Measurements from ENCODE around the gene FOXA1. TPM values are rescaled to one million over a fixed set of nuclear protein-coding genes. Genes with fewer than 3 reads are reported as not detected.
A peak's percentile ranks its signal among the peaks of the same experiment; 100 is the strongest.

Gene FOXA1
- total and polyA plus RNA-seq, 2 of the 4 experiments (the other 2 are of a cell fraction), result 0.18 to 0.31 TPM

DNA sequence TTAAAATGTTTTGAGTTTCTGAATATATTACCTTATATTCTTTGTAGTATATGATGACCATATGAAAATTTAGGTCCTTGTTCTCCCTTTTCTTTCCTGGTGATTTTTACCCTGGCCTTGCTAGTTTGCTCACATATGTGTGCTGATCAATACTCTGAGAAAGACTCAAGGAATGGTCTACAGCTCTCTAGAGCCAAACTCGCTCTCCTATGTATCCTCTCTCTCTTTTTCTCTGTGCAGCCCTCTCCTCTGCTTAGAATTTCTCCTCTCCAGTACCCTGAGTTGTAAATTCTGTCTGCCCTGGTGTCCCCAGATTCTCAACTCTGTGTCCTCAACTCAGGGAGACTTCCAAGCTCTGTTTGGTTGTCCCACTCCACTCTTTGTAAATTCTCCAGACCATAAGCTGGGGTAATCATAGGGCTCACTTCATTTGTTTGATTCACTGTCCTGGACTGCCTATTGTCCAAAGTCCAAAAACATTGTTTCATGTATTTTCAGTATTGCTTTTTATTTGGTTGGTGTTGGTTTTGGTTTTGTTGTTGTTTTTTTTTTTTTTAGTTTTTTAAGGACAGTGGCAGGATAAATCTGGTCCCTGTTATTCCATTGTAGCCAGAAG, 41.0 kb downstream of the FOXA1 start:
- TF ChIP-seq SMC3 (IDR thresholded peaks at IDR 0.05; ENCODE audit: low read depth, low read length), result no peak
- Histone ChIP-seq H4K91ac (ENCODE audit: insufficient read depth, low read depth, low read length) (no peak overlapping the region), H3K4ac (ENCODE audit: low read depth, low read length) (no peak overlapping the region), H3K18ac (ENCODE audit: low read depth, low read length) (peak overlapping the region; percentile 19), H3K9me1 (ENCODE audit: insufficient read depth, low read length) (no peaks in the 10 kb centered on the region), H4K20me1 (ENCODE audit: insufficient read depth, low read length) (no peaks in the 10 kb centered on the region), H3K4me2 (ENCODE audit: low read depth, low read length) (no peak overlapping the region), H3K9me3 (ENCODE audit: control insufficient read depth, insufficient read depth, low read length) (peaks cover 4% of the 10 kb centered on the region; the same call in 1 of the 2 replicates), H4K5ac (ENCODE audit: low read depth, low read length) (no peak overlapping the region), H2AFZ (replicated peaks; ENCODE audit: low read length, poor library complexity) (no peak overlapping the region), H3K79me1 (ENCODE audit: low read depth in 1 of 2, low read length in 2 of 2) (no peaks in the 10 kb centered on the region), H2BK20ac (ENCODE audit: low read depth, low read length) (no peak overlapping the region), H2BK15ac (ENCODE audit: low read depth, low read length) (no peak overlapping the region), H3K23ac (ENCODE audit: low read depth, low read length) (no peak overlapping the region), H3K27me3 (ENCODE audit: control insufficient read depth, insufficient read depth, low read length) (no peaks in the 10 kb centered on the region), H3K14ac (replicated peaks; ENCODE audit: low read depth, low read length) (no peak overlapping the region), H2BK5ac (ENCODE audit: low read depth, low read length, poor library complexity, severe bottlenecking) (no peak overlapping the region), H2BK120ac (ENCODE audit: low read depth, low read length) (no peak overlapping the region), H3K4me1 (ENCODE audit: control insufficient read depth, insufficient read depth, low read length) (no peaks in the 10 kb centered on the region), H2AK9ac (replicated peaks; ENCODE audit: low read depth, low read length, poor library complexity) (no peak overlapping the region), H3K4me3 (ENCODE audit: insufficient read depth, low read depth, low read length) (no peak overlapping the region), H3K36me3 (ENCODE audit: control insufficient read depth, insufficient read depth, low read length) (no peaks in the 10 kb centered on the region), H3K9ac (ENCODE audit: low read depth, low read length) (no peak overlapping the region), H3K27ac (ENCODE audit: insufficient read depth, low read length) (no peak overlapping the region), H4K8ac (ENCODE audit: low read depth in 2 of 2, low read length in 2 of 2) (no peak overlapping the region), H3K56ac (ENCODE audit: extremely low read depth, insufficient read depth, low read length) (no peak overlapping the region), H2AK5ac (ENCODE audit: low read depth, low read length) (no peak overlapping the region)
- POLR2A ChIA-PET (ENCODE audit: unreplicated experiment), result no interaction called here
- in situ Hi-C loops (cut with MboI; ENCODE audit: low sequenced_read_pairs), result no loop called here
- ATAC-seq (ENCODE audit: low read depth) (no peak), DNase-seq (no peak)
- BruUV-seq (replicated peaks), result no TSS peak
- CTCF ChIA-PET, result no interaction called here
- intact Hi-C loops (cut with micrococcal nuclease), result no loop called here
- no CpG with 5 or more reads among the region's 1 CpG for WGBS, 2 experiments (ENCODE audit: extremely low coverage in 2 of 2, insufficient read length in 1 of 2)
- dilution Hi-C loops (cut with HindIII; ENCODE audit: low sequenced_read_pairs, unreplicated experiment), result no loop called here
